Measurements from ENCODE around the gene HDDC2. TPM values are rescaled to one million over a fixed set of nuclear protein-coding genes. Genes with fewer than 3 reads are reported as not detected.
"Not testable (repeated sequence)": the region's sequence is repeated elsewhere in the genome, so short reads cannot be mapped to it uniquely, and the experiment has no call there.

The HDDC2 gene
- total and polyA plus RNA-seq, 4 donors = 53.0 to 135 (median 117) TPM

DNA sequence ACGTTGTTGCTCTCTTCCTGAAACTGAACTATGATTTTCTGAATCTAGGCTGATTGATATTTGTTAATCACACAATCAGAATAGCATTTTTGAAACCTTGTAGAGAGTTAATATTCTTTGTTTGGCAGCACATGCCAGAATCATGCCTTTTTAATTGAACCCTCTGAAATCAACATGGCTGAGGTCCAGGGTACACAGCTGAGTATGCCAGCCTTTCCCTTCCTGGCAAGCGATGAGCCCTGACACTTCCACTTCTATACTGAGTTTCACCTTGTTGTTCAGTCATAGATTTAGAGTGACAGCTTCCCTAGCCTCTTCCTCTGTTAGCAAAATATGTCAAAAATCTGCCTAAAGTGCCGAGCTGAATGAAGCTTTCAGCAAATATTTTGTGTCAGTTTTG, 6.8 kb downstream of the HDDC2 start:
- peaks cover 9% of the 10 kb centered on the region for H3K36me3 ChIP-seq (ENCODE audit: control insufficient read depth, insufficient read depth, low read length)
- H3K27me3 ChIP-seq (ENCODE audit: control insufficient read depth, insufficient read depth, low read length) = no peaks in the 10 kb centered on the region
- no peak overlapping the region for H3K27ac ChIP-seq (ENCODE audit: low read depth, low read length)
- no peaks in the 10 kb centered on the region for H3K4me1 ChIP-seq (ENCODE audit: control insufficient read depth, insufficient read depth, low read length)
- H3K9me3 ChIP-seq (ENCODE audit: control insufficient read depth, insufficient read depth, low read length) = no peaks in the 10 kb centered on the region
- no peak overlapping the region for H3K4me3 ChIP-seq (ENCODE audit: low read depth, low read length)
- no CpG with 5 or more reads among the region's 3 CpGs for WGBS (ENCODE audit: insufficient coverage)
- peak in 2 of 6 donors; percentile 46 to 77 for DNase-seq (ENCODE audit: low read depth in 4 of 6, low spot score in 6 of 6)

DNA sequence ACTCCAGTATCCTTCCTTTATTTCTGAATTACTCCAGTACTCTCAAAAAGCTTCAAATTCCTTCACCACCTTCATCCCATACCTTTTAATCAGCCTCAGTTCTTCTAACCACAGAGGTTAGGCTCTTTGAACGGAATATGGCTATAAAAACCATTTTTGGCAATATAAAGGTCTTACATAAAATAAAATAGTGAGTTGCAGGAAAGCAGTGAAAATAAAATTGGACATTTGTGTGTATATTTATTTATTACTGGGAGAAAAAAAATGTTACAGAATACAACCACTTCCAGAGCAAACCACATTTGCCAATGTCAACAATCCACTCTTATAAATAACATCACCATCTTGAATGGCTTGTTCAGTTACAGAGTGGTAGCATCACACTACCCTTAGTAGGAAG, 7.7 kb downstream of the HDDC2 start:
- WGBS (ENCODE audit: insufficient coverage) = no CpG with 5 or more reads among the region's 1 CpG
- Histone ChIP-seq H3K27me3 (ENCODE audit: control insufficient read depth, insufficient read depth, low read length) (no peaks in the 10 kb centered on the region), H3K4me3 (ENCODE audit: low read depth, low read length) (no peak overlapping the region), H3K36me3 (ENCODE audit: control insufficient read depth, insufficient read depth, low read length) (peaks cover 8% of the 10 kb centered on the region), H3K27ac (ENCODE audit: low read depth, low read length) (no peak overlapping the region), H3K9me3 (ENCODE audit: control insufficient read depth, insufficient read depth, low read length) (no peaks in the 10 kb centered on the region), H3K4me1 (ENCODE audit: control insufficient read depth, insufficient read depth, low read length) (no peaks in the 10 kb centered on the region)
- DNase-seq (ENCODE audit: low read depth in 4 of 6, low spot score in 6 of 6) = no peak

DNA sequence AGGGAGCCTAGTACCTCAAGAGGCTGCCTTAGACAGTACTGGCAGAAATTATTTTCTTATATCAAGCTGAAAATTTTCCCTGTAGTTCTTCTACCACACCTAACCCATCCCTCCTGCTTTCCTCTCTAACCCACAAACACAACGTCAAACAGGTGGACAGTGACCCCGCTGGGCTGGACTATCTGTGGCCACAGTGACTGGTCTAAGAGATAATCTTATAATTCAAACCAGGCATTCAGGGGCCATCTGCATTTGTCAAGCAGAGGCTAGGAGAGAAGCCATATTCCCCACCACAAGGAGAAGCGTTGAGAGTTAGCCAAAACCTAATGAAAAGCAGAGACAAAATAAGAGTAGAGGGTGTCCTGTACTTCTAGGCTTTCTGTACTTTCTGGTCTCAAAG, 8.2 kb downstream of the HDDC2 start:
- Histone ChIP-seq H3K27me3 (ENCODE audit: control insufficient read depth, insufficient read depth, low read length) (no peaks in the 10 kb centered on the region), H3K36me3 (ENCODE audit: control insufficient read depth, insufficient read depth, low read length) (peaks cover 7% of the 10 kb centered on the region), H3K9me3 (ENCODE audit: control insufficient read depth, insufficient read depth, low read length) (no peaks in the 10 kb centered on the region), H3K4me1 (ENCODE audit: control insufficient read depth, insufficient read depth, low read length) (no peaks in the 10 kb centered on the region), H3K27ac (ENCODE audit: low read depth, low read length) (no peak overlapping the region), H3K4me3 (ENCODE audit: low read depth, low read length) (no peak overlapping the region)
- no peak for DNase-seq (ENCODE audit: low read depth in 4 of 6, low spot score in 6 of 6)
- WGBS (ENCODE audit: insufficient coverage) = 96% methylated on average over 2 of the region's 3 CpGs

DNA sequence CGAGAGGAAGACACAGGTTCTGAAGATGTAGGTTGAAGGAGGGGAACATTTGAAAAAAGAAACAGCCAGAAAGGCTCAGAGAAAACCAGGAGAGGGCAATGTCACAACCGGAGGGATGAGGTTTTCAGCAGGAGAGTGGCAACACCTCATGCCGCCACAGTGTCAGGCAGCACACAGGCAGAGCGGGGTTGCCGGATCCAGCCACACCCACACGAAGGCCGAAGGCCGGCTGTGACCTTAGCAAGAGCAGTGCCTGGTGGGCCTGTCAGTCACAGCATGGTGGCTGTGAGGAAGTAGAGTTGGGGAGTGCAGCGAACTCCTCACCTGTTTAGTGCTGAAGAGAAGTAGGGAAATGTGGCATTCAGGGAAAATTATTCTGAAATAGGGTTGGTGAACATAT, 14.0 kb downstream of the HDDC2 start:
- no peak overlapping the region for H3K27ac ChIP-seq (ENCODE audit: low read depth, low read length)
- peaks cover 13% of the 10 kb centered on the region for H3K36me3 ChIP-seq (ENCODE audit: control insufficient read depth, insufficient read depth, low read length)
- no peaks in the 10 kb centered on the region for H3K27me3 ChIP-seq (ENCODE audit: control insufficient read depth, insufficient read depth, low read length)
- 86% methylated on average over 9 of the region's 9 CpGs for WGBS (ENCODE audit: insufficient coverage)
- DNase-seq (ENCODE audit: low read depth in 4 of 6, low spot score in 6 of 6) = no peak
- peaks cover 6% of the 10 kb centered on the region for H3K9me3 ChIP-seq (ENCODE audit: control insufficient read depth, insufficient read depth, low read length)
- H3K4me3 ChIP-seq (ENCODE audit: low read depth, low read length) = no peak overlapping the region
- H3K4me1 ChIP-seq (ENCODE audit: control insufficient read depth, insufficient read depth, low read length) = no peaks in the 10 kb centered on the region

DNA sequence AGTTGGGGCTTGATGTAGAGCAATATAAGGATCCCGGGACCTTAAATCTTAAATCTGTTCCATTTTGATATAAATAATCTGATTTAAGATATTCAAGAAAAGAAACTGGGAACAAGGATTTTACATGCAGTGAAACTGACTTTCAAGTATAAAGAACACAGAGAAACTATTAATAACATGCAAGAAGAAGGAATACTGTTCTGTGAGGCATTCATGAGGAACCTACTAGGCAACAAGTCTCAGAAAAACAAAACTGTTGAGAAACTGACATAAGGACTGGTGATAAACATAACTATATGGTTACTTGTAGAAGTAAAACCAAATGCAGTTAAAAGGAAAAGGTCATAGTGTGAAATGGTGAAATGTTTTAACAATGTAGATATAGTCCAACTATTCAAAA, 15.8 kb downstream of the HDDC2 start:
- Histone ChIP-seq H3K36me3 (ENCODE audit: control insufficient read depth, insufficient read depth, low read length) (peaks cover 10% of the 10 kb centered on the region), H3K27ac (ENCODE audit: low read depth, low read length) (no peak overlapping the region), H3K4me3 (ENCODE audit: low read depth, low read length) (no peak overlapping the region), H3K27me3 (ENCODE audit: control insufficient read depth, insufficient read depth, low read length) (no peaks in the 10 kb centered on the region), H3K4me1 (ENCODE audit: control insufficient read depth, insufficient read depth, low read length) (no peaks in the 10 kb centered on the region), H3K9me3 (ENCODE audit: control insufficient read depth, insufficient read depth, low read length) (peaks cover 6% of the 10 kb centered on the region)
- no peak for DNase-seq (ENCODE audit: low read depth in 4 of 6, low spot score in 6 of 6)
- no CpG with 5 or more reads among the region's 1 CpG for WGBS (ENCODE audit: insufficient coverage)

DNA sequence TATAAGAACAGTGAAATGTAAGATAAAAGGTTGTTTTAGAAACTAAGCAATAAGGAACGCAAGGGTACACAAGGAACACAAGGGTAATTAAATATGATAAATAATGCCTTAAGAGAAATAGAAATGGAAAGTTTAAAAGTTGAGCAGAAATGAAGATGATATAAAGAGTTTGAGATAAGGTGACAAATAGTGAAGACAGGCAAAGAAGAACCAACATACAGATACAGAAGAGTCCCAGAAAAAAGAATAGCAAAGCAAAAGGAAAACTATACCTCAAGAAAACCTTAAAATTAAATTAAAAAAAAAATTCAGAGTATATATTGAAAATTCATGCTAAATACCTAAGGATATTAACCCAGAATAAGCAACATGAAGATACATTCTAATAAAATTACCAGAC, 16.4 kb downstream of the HDDC2 start:
- no peak overlapping the region for H3K27ac ChIP-seq (ENCODE audit: low read depth, low read length)
- WGBS (ENCODE audit: insufficient coverage) = 100% methylated on average over 1 of the region's 1 CpG
- H3K36me3 ChIP-seq (ENCODE audit: control insufficient read depth, insufficient read depth, low read length) = peaks cover 15% of the 10 kb centered on the region
- peaks cover 6% of the 10 kb centered on the region for H3K9me3 ChIP-seq (ENCODE audit: control insufficient read depth, insufficient read depth, low read length)
- no peaks in the 10 kb centered on the region for H3K4me1 ChIP-seq (ENCODE audit: control insufficient read depth, insufficient read depth, low read length)
- no peaks in the 10 kb centered on the region for H3K27me3 ChIP-seq (ENCODE audit: control insufficient read depth, insufficient read depth, low read length)
- DNase-seq (ENCODE audit: low read depth in 4 of 6, low spot score in 6 of 6) = no peak
- H3K4me3 ChIP-seq (ENCODE audit: low read depth, low read length) = no peak overlapping the region

DNA sequence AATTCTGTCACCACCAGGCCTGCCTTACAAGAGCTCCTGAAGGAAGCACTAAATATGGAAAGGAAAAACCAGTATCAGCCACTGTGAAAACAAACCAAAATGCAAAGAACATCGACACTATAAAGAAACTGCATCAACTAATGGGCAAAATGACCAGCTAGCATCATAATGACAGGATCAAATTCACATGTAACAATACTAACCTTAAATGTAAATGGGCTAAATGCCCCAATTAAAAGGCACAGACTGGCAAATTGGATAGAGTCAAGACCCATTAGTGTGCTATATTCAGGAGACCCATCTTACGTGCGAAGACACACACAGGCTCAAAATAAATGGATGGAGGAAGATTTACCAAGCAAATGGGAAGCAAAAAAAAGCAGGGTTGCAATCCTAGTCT, 19.3 kb downstream of the HDDC2 start:
- WGBS (ENCODE audit: insufficient coverage) = 94% methylated on average over 3 of the region's 3 CpGs
- H3K9me3 ChIP-seq (ENCODE audit: control insufficient read depth, insufficient read depth, low read length); H3K36me3 ChIP-seq (ENCODE audit: control insufficient read depth, insufficient read depth, low read length); H3K4me1 ChIP-seq (ENCODE audit: control insufficient read depth, insufficient read depth, low read length); H3K27me3 ChIP-seq (ENCODE audit: control insufficient read depth, insufficient read depth, low read length); H3K27ac ChIP-seq (ENCODE audit: low read depth, low read length); DNase-seq (ENCODE audit: low read depth in 4 of 6, low spot score in 6 of 6); H3K4me3 ChIP-seq (ENCODE audit: low read depth, low read length): not testable (repeated sequence)

DNA sequence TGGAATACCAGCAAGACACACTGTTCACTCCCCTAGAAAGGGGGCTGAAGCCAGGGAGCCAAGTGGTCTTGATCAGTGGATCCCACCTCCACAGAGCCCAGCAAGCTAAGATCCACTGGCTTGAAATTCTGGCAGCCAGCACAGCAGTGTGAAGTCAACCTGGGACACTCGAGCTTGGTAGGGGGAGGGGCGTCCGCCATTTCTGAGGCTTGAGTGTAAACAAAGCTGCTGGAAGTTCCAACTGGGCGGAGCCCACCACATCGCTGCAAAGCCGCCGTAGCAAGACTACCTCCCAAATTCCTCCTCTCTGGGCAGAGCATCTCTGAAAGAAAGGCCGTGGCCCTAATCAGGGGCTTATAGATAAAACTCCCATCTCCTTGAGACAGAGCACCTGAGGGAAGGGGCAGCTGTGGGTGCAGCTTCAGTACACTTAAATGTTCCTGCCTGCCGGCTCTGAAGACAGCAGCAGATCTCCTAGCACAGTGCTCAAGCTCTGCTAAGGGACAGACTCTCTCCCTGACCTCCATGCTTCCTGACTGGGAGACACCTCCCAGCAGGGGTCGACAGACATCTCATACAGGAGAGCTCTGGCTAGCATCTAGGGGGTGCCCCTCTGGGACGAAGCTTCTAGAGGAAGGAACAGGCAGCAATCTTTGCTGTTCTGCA, 21.3 kb downstream of the HDDC2 start:
- H3K27ac ChIP-seq (ENCODE audit: low read depth, low read length); H3K4me1 ChIP-seq (ENCODE audit: control insufficient read depth, insufficient read depth, low read length); DNase-seq (ENCODE audit: low read depth in 4 of 6, low spot score in 6 of 6); H3K27me3 ChIP-seq (ENCODE audit: control insufficient read depth, insufficient read depth, low read length); H3K4me3 ChIP-seq (ENCODE audit: low read depth, low read length); H3K9me3 ChIP-seq (ENCODE audit: control insufficient read depth, insufficient read depth, low read length); H3K36me3 ChIP-seq (ENCODE audit: control insufficient read depth, insufficient read depth, low read length): not testable (repeated sequence)
- WGBS (ENCODE audit: insufficient coverage) = 92% methylated on average over 11 of the region's 11 CpGs

DNA sequence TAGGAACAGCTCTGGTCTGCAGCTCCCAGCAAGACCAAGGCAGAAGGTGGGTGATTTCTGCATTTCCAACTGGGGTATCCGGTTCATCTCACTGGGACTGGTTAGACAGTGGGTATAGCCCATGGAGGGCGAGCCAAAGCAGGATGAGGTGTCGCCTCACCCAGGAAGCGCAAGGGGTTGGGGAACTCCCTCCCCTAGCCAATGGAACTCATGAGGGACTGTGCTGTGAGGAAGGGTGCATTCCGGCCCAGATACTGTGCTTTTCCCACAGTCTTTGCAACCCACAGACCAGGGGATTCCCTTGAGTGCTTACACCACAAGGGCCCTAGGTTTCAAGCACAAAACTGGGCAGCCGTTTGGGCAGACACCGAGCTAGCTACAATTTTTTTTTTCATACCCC, 21.8 kb downstream of the HDDC2 start:
- Histone ChIP-seq H3K4me3 (ENCODE audit: low read depth, low read length) (no peak overlapping the region), H3K27me3 (ENCODE audit: control insufficient read depth, insufficient read depth, low read length) (no peaks in the 10 kb centered on the region), H3K36me3 (ENCODE audit: control insufficient read depth, insufficient read depth, low read length) (peaks cover 9% of the 10 kb centered on the region), H3K4me1 (ENCODE audit: control insufficient read depth, insufficient read depth, low read length) (no peaks in the 10 kb centered on the region), H3K27ac (ENCODE audit: low read depth, low read length) (no peak overlapping the region), H3K9me3 (ENCODE audit: control insufficient read depth, insufficient read depth, low read length) (no peaks in the 10 kb centered on the region)
- no peak for DNase-seq (ENCODE audit: low read depth in 4 of 6, low spot score in 6 of 6)
- 98% methylated on average over 6 of the region's 7 CpGs for WGBS (ENCODE audit: insufficient coverage)

DNA sequence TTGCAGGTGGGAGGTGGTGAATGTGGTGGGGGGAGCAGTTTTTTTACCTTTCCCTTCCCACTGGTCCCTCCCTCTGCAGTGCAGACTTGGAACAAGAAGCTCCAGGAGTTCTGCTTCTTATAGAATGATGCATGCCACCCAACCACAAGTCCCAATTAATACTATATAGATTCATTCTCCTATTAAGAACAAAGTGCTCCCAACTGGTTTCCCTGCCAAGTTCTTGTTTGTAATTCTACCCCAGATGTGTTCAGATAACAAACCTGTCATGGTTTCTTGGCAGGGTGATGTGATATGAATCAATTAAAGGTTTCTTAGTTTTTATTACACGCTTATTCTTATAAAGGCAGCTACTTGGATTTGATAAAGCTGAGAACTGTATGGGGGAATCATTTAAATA, 23.9 kb downstream of the HDDC2 start:
- H3K36me3 ChIP-seq (ENCODE audit: control insufficient read depth, insufficient read depth, low read length) = peaks cover 22% of the 10 kb centered on the region
- whole genome bisulfite sequencing (ENCODE audit: insufficient coverage) = no CpG with 5 or more reads among the region's 1 CpG
- no peaks in the 10 kb centered on the region for H3K9me3 ChIP-seq (ENCODE audit: control insufficient read depth, insufficient read depth, low read length)
- no peaks in the 10 kb centered on the region for H3K27me3 ChIP-seq (ENCODE audit: control insufficient read depth, insufficient read depth, low read length)
- no peaks in the 10 kb centered on the region for H3K4me1 ChIP-seq (ENCODE audit: control insufficient read depth, insufficient read depth, low read length)
- no peak overlapping the region for H3K4me3 ChIP-seq (ENCODE audit: low read depth, low read length)
- no peak overlapping the region for H3K27ac ChIP-seq (ENCODE audit: low read depth, low read length)
- peak in 1 of 6 donors; percentile 28 for DNase-seq (ENCODE audit: low read depth in 4 of 6, low spot score in 6 of 6)
